ENCODE measurements around the gene IFT122.

GRCh38 chr3:129527262-129527661 is 87.2 kb downstream of the IFT122 start:
- TF ChIP-seq CTCF (IDR thresholded peaks at IDR 0.05) (no peak), POLR2A (IDR thresholded peaks at IDR 0.05) (no peak), EP300 (IDR thresholded peaks at IDR 0.05) (no peak)
